Neural progenitor cell (in vitro differentiated cells): ENCODE data around the gene SLC35E1.

Experiments used
- EZH2 ChIP-seq: fragments of 200-600 bp; sonication (generic); IDR thresholded peaks from 2 replicates; pipeline ENCODE4 v1.6.1; 2017; ENCODE audit warnings: antibody characterized with exemption, mild to moderate bottlenecking, moderate library complexity
- TF ChIP-seq, protein P1 (sequence below): fragments of 200-600 bp; sonication (generic); IDR thresholded peaks from 2 replicates; pipeline ENCODE4 v1.5.1; 2017; ENCODE audit warnings: antibody characterized with exemption, mild to moderate bottlenecking

- TF ChIP-seq, protein P1, sequence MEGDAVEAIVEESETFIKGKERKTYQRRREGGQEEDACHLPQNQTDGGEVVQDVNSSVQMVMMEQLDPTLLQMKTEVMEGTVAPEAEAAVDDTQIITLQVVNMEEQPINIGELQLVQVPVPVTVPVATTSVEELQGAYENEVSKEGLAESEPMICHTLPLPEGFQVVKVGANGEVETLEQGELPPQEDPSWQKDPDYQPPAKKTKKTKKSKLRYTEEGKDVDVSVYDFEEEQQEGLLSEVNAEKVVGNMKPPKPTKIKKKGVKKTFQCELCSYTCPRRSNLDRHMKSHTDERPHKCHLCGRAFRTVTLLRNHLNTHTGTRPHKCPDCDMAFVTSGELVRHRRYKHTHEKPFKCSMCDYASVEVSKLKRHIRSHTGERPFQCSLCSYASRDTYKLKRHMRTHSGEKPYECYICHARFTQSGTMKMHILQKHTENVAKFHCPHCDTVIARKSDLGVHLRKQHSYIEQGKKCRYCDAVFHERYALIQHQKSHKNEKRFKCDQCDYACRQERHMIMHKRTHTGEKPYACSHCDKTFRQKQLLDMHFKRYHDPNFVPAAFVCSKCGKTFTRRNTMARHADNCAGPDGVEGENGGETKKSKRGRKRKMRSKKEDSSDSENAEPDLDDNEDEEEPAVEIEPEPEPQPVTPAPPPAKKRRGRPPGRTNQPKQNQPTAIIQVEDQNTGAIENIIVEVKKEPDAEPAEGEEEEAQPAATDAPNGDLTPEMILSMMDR: no peak
- no peak for TF ChIP-seq EZH2
Observed at GRCh38 chr19:16586477-16586871, 14.3 kb upstream of the SLC35E1 start.
